Panc1 (cell line): Measurements from ENCODE around the gene DDB1. TPM values are rescaled to one million over a fixed set of nuclear protein-coding genes. Genes with fewer than 3 reads are reported as not detected.

Experiments
- ATAC-seq: fragments of 200-7000 bp; cut with Tn5 transposase; 2 replicates; pipeline ENCODE4 v1.9.1; 2020; ENCODE audit warnings: mild to moderate bottlenecking, moderate library complexity
- BruUV-seq: library from RNA; stranded (reverse); fragments of 400-500 nt; replicated peaks from 2 replicates; lab custom pipeline; 2021; lab: Mats Ljungman, UMichigan
- CTCF ChIA-PET: fragments of 300-600 bp; sonication (Branson Sonifier 250); formaldehyde crosslinking; loops from one replicate; lab custom pipeline; 2022; ENCODE audit warnings: antibody characterized with exemption; lab: Charles Lee
- POLR2A ChIA-PET: fragments of 300-600 bp; sonication (Branson Sonifier 250); formaldehyde crosslinking; loops from one replicate; lab custom pipeline; 2022; ENCODE audit warnings: antibody characterized with exemption; lab: Charles Lee
- DNase-seq: peaks from one replicate; pipeline ENCODE4 v3.0.0-alpha.2; 2010; ENCODE audit warnings: low read depth, low spot score
- H3K27ac ChIP-seq: 2 replicates; pipeline ENCODE4 v1.5.1; 2011; ENCODE audit warnings: mild to moderate bottlenecking, low read length, inconsistent platforms
- H3K27me3 ChIP-seq: fragments of 200-500 bp; sonication (Bioruptor generic); 2 replicates; pipeline ENCODE4 v1.6.0; 2014; ENCODE audit warnings: low read length, inconsistent platforms; ENCODE audit not compliant: control insufficient read depth, insufficient read depth
- H3K36me3 ChIP-seq: fragments of 200-500 bp; sonication (Bioruptor generic); 2 replicates; pipeline ENCODE4 v1.5.1; 2014; ENCODE audit warnings: inconsistent platforms, mild to moderate bottlenecking, low read length, moderate library complexity; ENCODE audit not compliant: control insufficient read depth, insufficient read depth
- H3K4me1 ChIP-seq: 2 replicates; pipeline ENCODE4 v1.5.1; 2011; ENCODE audit warnings: inconsistent platforms, mild to moderate bottlenecking, low read length, moderate library complexity; ENCODE audit not compliant: control insufficient read depth, insufficient read depth
- H3K4me3 ChIP-seq, 2 experiments: 2 replicates each; pipeline ENCODE4 v1.5.1; 2011 to 2012; ENCODE audit warnings: low read depth in 2 of 2, low read length in 2 of 2, mild to moderate bottlenecking in 2 of 2, inconsistent platforms in 1 of 2, moderate library complexity in 1 of 2
- H3K9me3 ChIP-seq: fragments of 200-500 bp; sonication (Bioruptor generic); 2 replicates; pipeline ENCODE4 v1.5.1; 2014; ENCODE audit warnings: low read depth, mild to moderate bottlenecking, inconsistent platforms, low read length, moderate library complexity; ENCODE audit not compliant: control insufficient read depth, insufficient read depth
- CTCF ChIP-seq: fragments of 450-650 bp; IDR thresholded peaks from 2 replicates; pipeline ENCODE4 v1.5.1; 2017; ENCODE audit warnings: mild to moderate bottlenecking
- POLR2AphosphoS5 ChIP-seq: IDR thresholded peaks from 2 replicates; pipeline ENCODE4 v1.6.1; 2012; ENCODE audit warnings: mild to moderate bottlenecking, low read depth, low read length, moderate library complexity
- REST ChIP-seq, 2 experiments: IDR thresholded peaks; 2 replicates each; pipeline ENCODE4 v1.6.1; 2011 to 2012; ENCODE audit warnings: low read depth in 2 of 2, control low read depth in 1 of 2, low read length in 1 of 2, mild to moderate bottlenecking in 1 of 2, moderate library complexity in 1 of 2; ENCODE audit not compliant: insufficient read depth in 1 of 2
- SIN3A ChIP-seq: IDR thresholded peaks from 2 replicates; pipeline ENCODE4 v1.6.1; 2012; ENCODE audit warnings: low read depth, mild to moderate bottlenecking, low read length, moderate library complexity, borderline replicate concordance; ENCODE audit not compliant: insufficient read depth
- TCF7L2 ChIP-seq: IDR thresholded peaks from 2 replicates; pipeline ENCODE4 v1.6.1; 2011; ENCODE audit warnings: mild to moderate bottlenecking, low read depth, low read length, inconsistent platforms
- in situ Hi-C: cut with HindIII; loops from 2 replicates; pipeline ENCODE4 v1.10.0; 2016; ENCODE audit warnings: low sequenced_read_pairs, low pct_unique_long_range_greater_than_20kb
- intact Hi-C: fragments of 100-400 bp; cut with micrococcal nuclease; formaldehyde crosslinking; loops from one replicate; pipeline ENCODE4 v1.10.0; 2022; ENCODE audit not compliant: unreplicated experiment
- total RNA-seq: library from RNA; stranded (reverse); gene quantifications from one replicate; pipeline ENCODE4 v1.2.1, GENCODE V29; 2021; ENCODE audit not compliant: unreplicated experiment

DDB1 gene
- total RNA-seq, 1 experiment from 2014 or later, result 217 TPM

GRCh38 chr11:61361741-61362541 lies 29.0 kb upstream of the DDB1 start, which contains the start of the genes CYB561A3 and TMEM138:
Gene CYB561A3, minus strand, starts transcription at chr11:61361882. Its CDS starts 5,169 bp downstream, at chr11:61356713.
Gene TMEM138, plus strand, starts transcription at chr11:61362374. Its CDS starts 2,017 bp downstream, at chr11:61364391.
- peak within 1 kb of the TSS; percentile 94 to 95 for H3K4me3 ChIP-seq
- POLR2A ChIA-PET, result interaction anchor here (0.5 to 2.5 kb wide), 7 partner anchors 9 to 1696 kb away, joined by 3 to 11 read pairs (median 5); no protein-coding TSS in a partner anchor
- CTCF ChIA-PET, result interaction anchor here (0.8 to 2.2 kb wide), 3 partner anchors 24 to 446 kb away, joined by 3 to 13 read pairs (median 5); no protein-coding TSS in a partner anchor
- peaks cover 20% of the 10 kb centered on the region for H3K36me3 ChIP-seq
- DNase-seq (peak; percentile 77), ATAC-seq (peak; percentile 97)
- no peaks in the 10 kb centered on the region for H3K27me3 ChIP-seq
- intact Hi-C loops (no loop called here), in situ Hi-C loops (no loop called here)
- H3K27ac ChIP-seq, result peak within 1 kb of the TSS; percentile 99
- H3K9me3 ChIP-seq, result no peaks in the 10 kb centered on the region
- no TSS peak for BruUV-seq
- TF ChIP-seq SIN3A (0 out of 2 replicates have a peak, but pooled peaks have one; percentile 57), TCF7L2 (0 out of 2 replicates have a peak, but pooled peaks have one; percentile 26), REST (IDR thresholded peaks at IDR 0.05; ENCODE audit: insufficient read depth in 1 of 2, low read depth in 2 of 2, low read length in 1 of 2) (no peak), CTCF (no peak), POLR2AphosphoS5 (peak; percentile 75)
- peaks cover 12% of the 10 kb centered on the region for H3K4me1 ChIP-seq

GRCh38 chr11:61361237-61361740 lies 28.4 kb upstream of the DDB1 start:
- peaks cover 12% of the 10 kb centered on the region for H3K4me1 ChIP-seq
- TSS peak; percentile 77 for BruUV-seq
- POLR2A ChIA-PET, result interaction anchor here (0.5 to 2.5 kb wide), 4 partner anchors 10 to 1695 kb away, joined by 3 to 9 read pairs (median 6); no protein-coding TSS in a partner anchor
- CTCF ChIA-PET, result interaction anchor here (0.8 to 2.2 kb wide), 2 partner anchors 25 to 446 kb away, joined by 3 to 13 read pairs; no protein-coding TSS in a partner anchor
- intact Hi-C loops, result no loop called here
- H3K4me3 ChIP-seq, result peak overlapping the region; percentile 94 to 95
- H3K36me3 ChIP-seq, result peaks cover 15% of the 10 kb centered on the region
- no peaks in the 10 kb centered on the region for H3K27me3 ChIP-seq
- H3K27ac ChIP-seq, result peak overlapping the region; percentile 99
- H3K9me3 ChIP-seq, result no peaks in the 10 kb centered on the region
- DNase-seq (no peak), ATAC-seq (no peak; the same call in 1 of the 2 replicates)
- in situ Hi-C loops, result no loop called here
- TF ChIP-seq REST (IDR thresholded peaks at IDR 0.05; ENCODE audit: insufficient read depth in 1 of 2, low read depth in 2 of 2, low read length in 1 of 2), result no peak
- TF ChIP-seq TCF7L2, result no peak
